ENCODE results near the gene ACMSD.
"Not testable (repeated sequence)": the region's sequence is repeated elsewhere in the genome, so short reads cannot be mapped to it uniquely, and the experiment has no call there.

Gene ACMSD

GRCh38 chr2:134855709-134856108 is 17.3 kb downstream of the ACMSD start:
- no peak for DNase-seq

- DNase-seq = no peak
Observed at GRCh38 chr2:134858245-134858644, 19.8 kb downstream of the ACMSD start.

DNA sequence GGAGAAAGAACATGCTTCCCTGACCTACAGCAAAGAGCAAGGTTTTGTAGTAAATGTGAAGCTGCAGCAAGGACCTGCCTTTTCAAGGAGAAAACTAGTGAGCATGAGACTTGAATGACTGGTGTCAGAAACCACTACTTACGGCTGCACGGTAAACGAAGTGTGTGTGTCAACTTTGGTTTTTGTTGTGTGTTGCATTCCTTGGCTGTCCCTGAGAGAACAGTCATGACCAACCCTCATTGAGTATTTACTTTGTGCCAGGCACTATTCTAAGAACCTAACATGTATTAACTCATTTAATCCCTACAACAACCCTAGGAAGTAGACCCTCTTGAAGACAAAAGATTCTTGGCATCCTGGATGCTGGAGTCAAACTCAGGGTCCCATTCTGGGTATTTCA is 22.8 kb downstream of the ACMSD start:
- no peak for DNase-seq

DNA sequence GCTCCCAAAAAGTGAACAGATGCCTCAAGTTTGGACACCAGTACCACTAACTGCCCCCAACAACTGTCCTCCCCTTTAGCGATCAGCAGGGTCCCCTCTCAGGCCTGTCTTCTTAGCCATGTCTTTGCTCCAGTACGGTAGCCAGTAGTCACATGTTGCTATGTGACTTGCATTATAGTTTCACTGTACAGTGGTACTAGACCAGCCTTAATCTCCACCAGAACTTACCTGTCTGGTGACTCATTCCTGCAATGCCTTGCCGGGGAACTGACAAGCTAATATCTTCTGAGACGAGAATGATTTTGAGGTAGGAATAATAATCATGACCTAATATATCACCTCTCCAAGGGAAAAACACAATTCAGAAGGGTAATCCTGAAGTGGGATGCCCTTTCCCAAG is 23.7 kb downstream of the ACMSD start:
- no peak for DNase-seq

DNA sequence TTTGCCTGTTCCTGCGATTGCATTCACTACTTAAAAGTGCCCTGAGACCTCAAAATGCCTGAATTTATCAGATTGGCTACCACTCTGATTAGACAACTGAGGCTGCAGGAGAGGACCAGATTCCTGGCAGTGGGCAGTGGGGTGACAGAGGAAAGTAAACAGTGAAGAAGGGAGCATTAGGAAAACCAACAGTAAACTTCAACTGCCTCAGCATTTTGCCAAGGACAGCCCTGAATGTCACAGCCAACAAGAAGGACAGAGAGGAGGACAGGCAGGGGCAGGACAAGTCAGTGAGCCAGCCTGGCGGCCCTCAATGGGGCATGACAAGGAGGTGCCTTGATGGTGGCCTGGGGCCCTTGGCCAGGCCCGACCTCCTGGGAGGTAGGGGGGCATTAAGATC is 24.3 kb downstream of the ACMSD start:
- no peak for DNase-seq

- DNase-seq = no peak
Observed at GRCh38 chr2:134863446-134863845, 25.0 kb downstream of the ACMSD start.

GRCh38 chr2:134865067-134865787 is 26.8 kb downstream of the ACMSD start:
- no peak for DNase-seq

DNA sequence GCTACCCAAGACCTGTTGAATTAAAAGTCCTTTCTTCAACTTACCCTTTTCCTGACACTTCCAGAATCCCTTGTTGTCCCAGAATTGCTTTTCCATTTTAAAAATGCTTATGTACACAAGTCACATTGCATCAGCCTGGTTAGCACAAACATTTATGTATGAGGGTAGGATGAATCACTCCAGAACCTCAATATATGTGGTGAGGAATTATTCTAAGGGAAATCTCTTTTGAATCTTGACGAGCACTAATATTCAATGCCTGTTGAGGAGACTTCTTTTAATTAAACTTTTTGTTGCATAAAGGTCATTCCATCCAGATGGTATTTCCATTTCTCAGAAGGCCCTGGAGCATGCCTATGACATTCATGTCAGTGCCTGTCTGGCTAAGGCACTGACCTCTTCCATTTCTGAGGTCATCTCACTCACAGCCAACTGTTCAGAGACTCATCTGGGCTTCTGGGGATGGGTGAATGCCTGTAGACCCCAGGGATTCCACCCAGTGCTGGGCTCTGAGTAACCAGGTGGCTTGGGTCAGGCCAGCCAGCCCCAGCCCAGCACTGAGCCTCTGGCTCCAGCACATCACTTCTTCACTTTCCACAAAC is 28.2 kb downstream of the ACMSD start:
- DNase-seq = no peak

DNA sequence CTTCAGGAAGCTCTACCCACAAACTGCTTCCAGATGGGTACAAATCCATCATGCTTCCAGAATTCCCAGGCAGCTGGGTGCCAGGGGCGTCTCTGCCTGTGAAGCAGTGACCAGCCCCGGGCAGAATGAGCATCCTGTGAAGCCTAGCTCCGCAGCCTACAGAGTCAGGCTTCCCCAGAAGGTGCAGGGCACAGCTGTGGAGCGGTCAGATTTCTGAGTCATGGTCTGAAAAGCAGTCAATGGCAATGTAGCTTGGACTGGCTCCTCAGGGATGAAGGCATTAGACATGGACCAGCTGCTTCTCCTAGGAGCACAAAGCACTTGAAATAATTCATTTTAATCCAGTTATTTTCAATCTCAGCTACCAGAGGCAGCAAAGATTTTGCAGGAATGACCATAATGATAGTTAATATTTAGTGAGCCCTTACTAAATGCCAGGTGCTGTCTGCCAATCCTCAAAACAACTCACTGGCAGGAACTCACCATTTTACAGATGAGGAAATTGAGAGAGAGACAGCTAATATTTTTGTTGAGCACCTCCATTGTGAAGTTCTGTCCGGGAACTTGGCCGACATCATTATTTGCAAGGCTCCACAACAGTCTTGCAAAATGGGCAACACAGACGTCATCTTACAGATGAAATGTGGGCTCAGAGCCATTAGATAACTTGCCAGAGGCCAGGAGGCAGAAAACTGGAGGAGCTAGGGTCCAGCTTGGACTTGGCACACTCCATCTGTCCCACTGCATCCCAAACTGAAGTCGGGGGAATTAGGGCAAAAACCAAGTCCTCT is 31.7 kb downstream of the ACMSD start:
- no peak for DNase-seq

DNA sequence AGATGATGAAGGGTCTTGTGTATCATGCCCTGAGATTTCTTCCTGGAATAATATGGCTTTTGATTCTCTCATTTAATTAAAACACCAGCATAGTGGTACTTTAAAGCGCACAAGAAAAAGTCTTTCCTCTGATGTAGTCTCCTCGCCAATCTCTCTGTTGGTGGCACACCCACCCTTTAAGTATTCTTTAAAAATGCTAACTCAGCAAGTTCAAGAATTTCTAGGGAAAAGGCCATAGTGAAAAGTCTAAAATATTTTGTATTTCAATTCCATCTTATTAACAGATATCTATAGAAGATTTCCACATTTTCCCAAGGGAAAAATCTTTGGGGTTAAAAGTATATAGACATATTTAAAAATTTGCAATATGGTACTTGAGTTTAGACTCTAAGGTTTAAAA is 34.7 kb downstream of the ACMSD start:
- DNase-seq = no peak

DNA sequence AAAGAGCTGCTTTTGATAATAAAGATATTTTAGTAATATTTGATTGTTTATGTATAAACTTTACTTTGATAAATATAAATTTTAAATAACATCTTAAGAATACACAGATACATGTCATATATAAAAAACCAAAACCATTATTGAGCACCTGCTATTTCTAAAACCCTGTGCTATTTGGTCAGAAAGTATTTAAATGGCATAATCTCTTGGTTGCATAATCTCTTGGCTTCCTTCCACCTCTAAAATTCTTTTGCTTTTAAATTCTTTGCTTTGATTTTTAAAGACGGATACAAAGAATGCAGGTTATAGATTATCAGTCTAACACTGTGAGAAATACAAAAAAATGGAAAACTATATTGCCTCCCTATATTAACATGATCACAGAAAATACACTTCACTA is 36.9 kb downstream of the ACMSD start:
- no peak for DNase-seq

DNA sequence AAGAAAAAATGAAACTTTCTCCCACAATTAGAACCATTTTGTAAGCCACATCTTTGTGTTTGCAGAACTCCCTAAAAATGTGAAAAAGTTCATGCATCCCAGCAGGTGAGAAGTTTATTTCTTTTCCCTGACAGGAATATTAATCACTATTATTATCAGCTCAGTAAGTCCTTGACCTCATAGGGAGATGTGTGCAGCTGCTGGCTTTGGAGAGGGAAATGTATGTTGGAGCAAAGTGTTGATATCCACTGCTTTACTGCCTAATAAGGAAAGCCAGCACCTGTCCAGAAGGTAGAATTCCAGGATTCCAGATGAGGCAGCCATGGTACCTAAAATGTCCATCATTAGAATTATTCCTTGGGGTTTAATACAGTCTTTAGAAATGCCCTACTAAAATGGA is 44.4 kb downstream of the ACMSD start:
- no peak for DNase-seq

DNA sequence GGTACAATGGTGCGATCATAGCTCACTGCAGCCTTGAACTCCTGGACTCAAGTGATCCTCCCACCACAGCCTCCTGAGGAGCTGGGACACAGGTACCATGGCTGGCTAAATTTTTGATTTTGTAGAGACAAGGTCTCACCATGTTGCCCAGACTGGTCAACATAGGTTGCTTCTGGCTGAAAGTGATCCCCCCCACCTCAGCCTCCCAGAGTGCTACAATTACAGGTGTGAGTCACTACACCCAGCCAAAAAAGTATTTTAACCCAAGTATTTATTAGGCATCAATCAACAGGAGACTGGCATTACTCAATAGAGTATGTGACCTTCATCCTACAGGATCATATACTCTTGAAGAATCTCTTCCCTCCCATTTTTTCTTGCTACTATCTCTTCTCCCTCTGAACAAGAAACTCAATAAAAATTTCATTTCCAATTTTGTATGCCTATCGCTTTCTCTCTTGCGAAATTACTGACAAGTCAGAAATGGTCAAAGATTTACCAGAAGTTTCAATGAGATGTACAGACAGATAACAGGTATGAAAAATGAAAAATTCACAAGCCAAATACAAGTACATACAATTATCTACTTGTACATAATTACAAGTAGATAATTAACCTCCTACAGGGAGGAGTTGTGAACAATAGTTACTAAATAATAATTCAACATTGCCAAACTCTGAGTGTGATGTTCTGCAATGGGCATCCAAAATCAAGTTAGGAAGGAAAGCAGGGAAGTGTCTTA is 45.3 kb downstream of the ACMSD start:
- no peak for DNase-seq

GRCh38 chr2:134884435-134884834 is 46.0 kb downstream of the ACMSD start:
- no peak for DNase-seq

GRCh38 chr2:134892282-134893035 is 54.0 kb downstream of the ACMSD start:
- DNase-seq = no peak

DNA sequence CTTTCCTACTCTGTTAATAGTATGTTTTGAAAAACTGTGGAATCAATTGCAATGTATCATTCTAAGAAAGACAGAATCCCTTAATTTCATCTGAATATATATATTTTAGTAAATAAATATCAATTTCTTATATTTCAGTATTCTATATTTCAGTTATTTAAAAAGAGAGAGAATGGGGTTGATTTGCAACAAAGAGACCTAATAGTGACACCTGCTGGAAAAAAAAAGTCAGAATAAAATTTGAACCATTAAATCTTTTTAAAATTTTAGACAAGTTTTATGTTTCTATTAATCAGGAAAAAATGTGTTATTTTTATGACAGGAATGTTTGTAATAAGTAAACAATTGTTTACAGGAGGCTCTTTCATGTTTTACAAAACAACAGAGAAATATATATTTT is 59.5 kb downstream of the ACMSD start:
- DNase-seq = no peak

- no peak for DNase-seq
Observed at GRCh38 chr2:134899204-134899603, 60.8 kb downstream of the ACMSD start.

GRCh38 chr2:134900151-134900550 is 61.7 kb downstream of the ACMSD start:
- no peak for DNase-seq

- DNase-seq = not testable (repeated sequence)
Observed at GRCh38 chr2:134903701-134904100, 65.3 kb downstream of the ACMSD start.

DNA sequence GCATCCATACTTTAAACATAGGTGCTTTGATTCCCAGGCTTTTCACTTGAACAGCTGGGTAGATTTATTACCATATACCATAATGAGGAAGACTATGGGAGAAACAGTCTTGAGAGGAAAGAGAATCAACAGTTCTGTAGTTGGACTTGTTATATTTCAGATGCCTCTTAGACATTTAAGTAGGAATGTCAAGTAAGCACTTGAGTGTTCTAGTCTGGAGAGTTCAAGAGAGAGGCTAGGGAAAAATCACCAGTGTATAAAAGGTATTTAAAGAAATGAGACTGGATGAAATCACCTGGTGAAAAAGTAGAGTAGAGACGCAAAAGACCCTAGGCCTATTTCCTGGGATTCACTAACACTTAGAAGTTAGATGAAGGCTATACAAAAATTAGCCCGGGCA is 66.8 kb downstream of the ACMSD start:
- no peak for DNase-seq

- no peak for DNase-seq
Observed at GRCh38 chr2:134906726-134907125, 68.3 kb downstream of the ACMSD start.

- DNase-seq = not testable (repeated sequence)
Observed at GRCh38 chr2:134907441-134908116, 69.2 kb downstream of the ACMSD start.
